Measurements from ENCODE around the gene AGPAT3.

Gene AGPAT3

GRCh38 chr21:43957611-43958362 lies 92.8 kb downstream of the AGPAT3 start:
- no peak for DNase-seq (ENCODE audit: low read depth)

GRCh38 chr21:43958364-43959158 lies 93.5 kb downstream of the AGPAT3 start:
- no peak for DNase-seq (ENCODE audit: low read depth)

- DNase-seq (ENCODE audit: low read depth): no peak
Observed at GRCh38 chr21:43959231-43960116, 94.5 kb downstream of the AGPAT3 start.

- no peak for DNase-seq (ENCODE audit: low read depth)
Observed at GRCh38 chr21:43961382-43961909, 96.4 kb downstream of the AGPAT3 start.

- no peak for DNase-seq (ENCODE audit: low read depth)
Observed at GRCh38 chr21:43965911-43966585, 101.0 kb downstream of the AGPAT3 start.

GRCh38 chr21:43966946-43967512 lies 102.0 kb downstream of the AGPAT3 start:
- DNase-seq (ENCODE audit: low read depth): no peak

GRCh38 chr21:43967981-43968380 lies 103.0 kb downstream of the AGPAT3 start:
- no peak for DNase-seq (ENCODE audit: low read depth)

GRCh38 chr21:43968410-43969114 lies 103.5 kb downstream of the AGPAT3 start:
- no peak for DNase-seq (ENCODE audit: low read depth)

GRCh38 chr21:43969115-43969444 lies 104.1 kb downstream of the AGPAT3 start:
- no peak for DNase-seq (ENCODE audit: low read depth)

- DNase-seq (ENCODE audit: low read depth): no peak
Observed at GRCh38 chr21:43970551-43970950, 105.5 kb downstream of the AGPAT3 start.

GRCh38 chr21:43971201-43971991 lies 106.4 kb downstream of the AGPAT3 start:
- no peak for DNase-seq (ENCODE audit: low read depth)

GRCh38 chr21:43971992-43972255 lies 106.9 kb downstream of the AGPAT3 start:
- no peak for DNase-seq (ENCODE audit: low read depth)

- no peak for DNase-seq (ENCODE audit: low read depth)
Observed at GRCh38 chr21:43972850-43973633, 108.0 kb downstream of the AGPAT3 start.

GRCh38 chr21:43973634-43973955 lies 108.6 kb downstream of the AGPAT3 start:
- no peak for DNase-seq (ENCODE audit: low read depth)

- DNase-seq (ENCODE audit: low read depth): no peak
Observed at GRCh38 chr21:43974791-43975468, 109.9 kb downstream of the AGPAT3 start.

- peak; percentile 72 for DNase-seq (ENCODE audit: low read depth)
Observed at GRCh38 chr21:43975469-43976098, 110.6 kb downstream of the AGPAT3 start.

GRCh38 chr21:43976661-43977060 lies 111.6 kb downstream of the AGPAT3 start:
- DNase-seq (ENCODE audit: low read depth): no peak

- DNase-seq (ENCODE audit: low read depth): no peak
Observed at GRCh38 chr21:43978060-43978459, 113.0 kb downstream of the AGPAT3 start.
